Measurements from ENCODE around the gene TRAF3. TPM values are rescaled to one million over a fixed set of nuclear protein-coding genes. Genes with fewer than 3 reads are reported as not detected.

Gene TRAF3
- total RNA-seq, 4 donors from 2014 or later: 5.5 to 14.7 (median 6.9) TPM

GRCh38 chr14:102798926-102799325 lies 21.7 kb downstream of the TRAF3 start:
- no peak for TF ChIP-seq POLR2A (IDR thresholded peaks at IDR 0.05)
- no peak for TF ChIP-seq CTCF (IDR thresholded peaks at IDR 0.05 in 4 of 5, conservative IDR thresholded peaks at IDR 0.05 in 1 of 5)
- in situ Hi-C loops (cut with MboI; ENCODE audit: low sequenced_read_pairs in 4 of 4): no loop called here
- H3K27me3 ChIP-seq: no peaks in the 10 kb centered on the region
- ATAC-seq (no peak), DNase-seq (no peak)
- no peaks in the 10 kb centered on the region for H3K36me3 ChIP-seq
- intact Hi-C loops (cut with DNase I; ENCODE audit: low total_unique reads): no loop called here
- no peaks in the 10 kb centered on the region for H3K4me1 ChIP-seq
- H3K9me3 ChIP-seq: no peaks in the 10 kb centered on the region
- no peak overlapping the region for H3K27ac ChIP-seq
- no peak overlapping the region for H3K4me3 ChIP-seq

GRCh38 chr14:102799684-102800562 lies 22.7 kb downstream of the TRAF3 start:
- no peaks in the 10 kb centered on the region for H3K27me3 ChIP-seq
- in situ Hi-C loops (cut with MboI; ENCODE audit: low sequenced_read_pairs in 4 of 4) (no loop called here), intact Hi-C loops (cut with DNase I; ENCODE audit: low total_unique reads) (no loop called here)
- no peak for ATAC-seq
- H3K27ac ChIP-seq: no peak overlapping the region
- H3K4me1 ChIP-seq: no peaks in the 10 kb centered on the region
- no peaks in the 10 kb centered on the region for H3K9me3 ChIP-seq
- no peaks in the 10 kb centered on the region for H3K36me3 ChIP-seq
- H3K4me3 ChIP-seq: no peak overlapping the region
- TF ChIP-seq POLR2A (IDR thresholded peaks at IDR 0.05) (no peak), CTCF (IDR thresholded peaks at IDR 0.05 in 4 of 5, conservative IDR thresholded peaks at IDR 0.05 in 1 of 5) (no peak)
- DNase-seq: no peak

GRCh38 chr14:102802834-102803523 lies 25.7 kb downstream of the TRAF3 start:
- H3K36me3 ChIP-seq: no peaks in the 10 kb centered on the region
- H3K27me3 ChIP-seq: no peaks in the 10 kb centered on the region
- in situ Hi-C loops (cut with MboI; ENCODE audit: low sequenced_read_pairs in 4 of 4) (no loop called here), intact Hi-C loops (cut with DNase I; ENCODE audit: low total_unique reads) (no loop called here)
- H3K27ac ChIP-seq: no peak overlapping the region
- no peaks in the 10 kb centered on the region for H3K4me1 ChIP-seq
- no peak for DNase-seq
- ATAC-seq: no peak
- H3K4me3 ChIP-seq: no peak overlapping the region
- no peaks in the 10 kb centered on the region for H3K9me3 ChIP-seq
- TF ChIP-seq POLR2A (IDR thresholded peaks at IDR 0.05) (no peak), CTCF (IDR thresholded peaks at IDR 0.05 in 4 of 5, conservative IDR thresholded peaks at IDR 0.05 in 1 of 5) (no peak)

- intact Hi-C loops (cut with DNase I; ENCODE audit: low total_unique reads): no loop called here
- no peak for DNase-seq
- Histone ChIP-seq H3K4me3 (no peak overlapping the region), H3K9me3 (no peaks in the 10 kb centered on the region), H3K36me3 (no peaks in the 10 kb centered on the region), H3K27ac (no peak overlapping the region), H3K27me3 (no peaks in the 10 kb centered on the region), H3K4me1 (no peaks in the 10 kb centered on the region)
- no peak for ATAC-seq
- TF ChIP-seq CTCF (IDR thresholded peaks at IDR 0.05 in 4 of 5, conservative IDR thresholded peaks at IDR 0.05 in 1 of 5): no peak
- TF ChIP-seq POLR2A (IDR thresholded peaks at IDR 0.05): no peak
- in situ Hi-C loops (cut with MboI; ENCODE audit: low sequenced_read_pairs in 4 of 4): no loop called here
Observed at GRCh38 chr14:102804858-102805257, 27.6 kb downstream of the TRAF3 start.
